ENCODE data around the gene ARSJ.

The ARSJ gene

DNA sequence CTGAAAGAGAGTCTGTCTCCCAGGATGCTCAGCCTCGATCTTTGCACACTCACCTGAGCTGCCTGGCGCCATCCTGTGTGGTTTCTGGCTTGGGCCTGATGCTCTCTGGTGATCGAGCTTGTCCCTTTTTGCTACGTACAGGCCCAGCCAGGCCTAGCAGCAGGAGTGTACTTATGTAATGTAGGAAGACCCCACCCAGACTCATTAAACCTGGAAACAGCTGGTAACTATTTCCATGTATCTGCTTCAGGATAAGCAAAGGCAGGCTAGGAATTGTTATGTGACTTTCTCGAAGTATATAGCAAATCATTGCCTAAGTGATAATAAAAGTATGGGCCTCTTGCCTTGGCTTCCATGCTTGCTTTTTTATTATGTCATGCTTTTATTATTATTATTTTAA lies 18.6 kb upstream of the ARSJ start:
- Histone ChIP-seq H3K9me2 (replicated peaks; ENCODE audit: control insufficient read depth, low read length) (no peaks in the 10 kb centered on the region; the same call in 1 of the 2 replicates), H3K4me3 (ENCODE audit: low read length) (no peak overlapping the region), H3K36me3 (ENCODE audit: control insufficient read depth, low read length) (no peaks in the 10 kb centered on the region), H3K9me3 (ENCODE audit: control insufficient read depth, insufficient read depth, low read length) (no peaks in the 10 kb centered on the region; the same call in 1 of the 2 replicates), H3K79me2 (ENCODE audit: control insufficient read depth, low read length) (no peaks in the 10 kb centered on the region), H3K27me3 (ENCODE audit: control insufficient read depth, low read length) (no peaks in the 10 kb centered on the region), H3K4me2 (ENCODE audit: low read length) (no peak overlapping the region), H3F3A (ENCODE audit: control insufficient read depth, insufficient read depth) (no peaks in the 10 kb centered on the region), H3K4me1 (ENCODE audit: control insufficient read depth, low read length) (no peaks in the 10 kb centered on the region), H4K20me1 (ENCODE audit: control insufficient read depth, insufficient read depth, low read depth, low read length) (no peaks in the 10 kb centered on the region), H3K27ac (ENCODE audit: low read depth, low read length) (no peak overlapping the region)
- TF ChIP-seq, protein P1, sequence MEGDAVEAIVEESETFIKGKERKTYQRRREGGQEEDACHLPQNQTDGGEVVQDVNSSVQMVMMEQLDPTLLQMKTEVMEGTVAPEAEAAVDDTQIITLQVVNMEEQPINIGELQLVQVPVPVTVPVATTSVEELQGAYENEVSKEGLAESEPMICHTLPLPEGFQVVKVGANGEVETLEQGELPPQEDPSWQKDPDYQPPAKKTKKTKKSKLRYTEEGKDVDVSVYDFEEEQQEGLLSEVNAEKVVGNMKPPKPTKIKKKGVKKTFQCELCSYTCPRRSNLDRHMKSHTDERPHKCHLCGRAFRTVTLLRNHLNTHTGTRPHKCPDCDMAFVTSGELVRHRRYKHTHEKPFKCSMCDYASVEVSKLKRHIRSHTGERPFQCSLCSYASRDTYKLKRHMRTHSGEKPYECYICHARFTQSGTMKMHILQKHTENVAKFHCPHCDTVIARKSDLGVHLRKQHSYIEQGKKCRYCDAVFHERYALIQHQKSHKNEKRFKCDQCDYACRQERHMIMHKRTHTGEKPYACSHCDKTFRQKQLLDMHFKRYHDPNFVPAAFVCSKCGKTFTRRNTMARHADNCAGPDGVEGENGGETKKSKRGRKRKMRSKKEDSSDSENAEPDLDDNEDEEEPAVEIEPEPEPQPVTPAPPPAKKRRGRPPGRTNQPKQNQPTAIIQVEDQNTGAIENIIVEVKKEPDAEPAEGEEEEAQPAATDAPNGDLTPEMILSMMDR (IDR thresholded peaks at IDR 0.05; ENCODE audit: low read depth, low read length, poor library complexity, severe bottlenecking), result no peak
- no peak for TF ChIP-seq EZH2phosphoT487 (IDR thresholded peaks at IDR 0.05; ENCODE audit: borderline replicate concordance, low read length)

DNA sequence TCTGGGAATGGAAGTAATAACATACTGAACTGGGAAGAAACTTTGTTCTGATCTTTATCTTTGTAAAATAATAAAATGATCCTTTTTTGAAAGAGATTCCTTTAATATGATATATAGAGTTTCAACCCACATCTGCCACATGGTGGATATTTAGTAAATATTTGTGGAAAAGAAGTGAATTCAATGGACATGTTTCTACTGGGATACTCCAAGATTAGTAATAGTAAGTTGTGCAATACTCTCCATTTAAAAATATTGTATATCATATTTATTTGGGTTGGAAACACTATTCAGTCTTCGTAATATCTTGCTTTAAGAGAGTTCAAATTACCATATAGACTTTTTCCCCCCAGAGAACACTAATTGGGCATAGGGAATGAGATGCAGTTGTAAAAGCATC lies 17.8 kb upstream of the ARSJ start:
- Histone ChIP-seq H3K36me3 (ENCODE audit: control insufficient read depth, low read length) (no peaks in the 10 kb centered on the region), H3K4me3 (ENCODE audit: low read length) (no peak overlapping the region), H4K20me1 (ENCODE audit: control insufficient read depth, insufficient read depth, low read depth, low read length) (no peaks in the 10 kb centered on the region), H3K27me3 (ENCODE audit: control insufficient read depth, low read length) (no peaks in the 10 kb centered on the region), H3K27ac (ENCODE audit: low read depth, low read length) (no peak overlapping the region), H3K9me2 (replicated peaks; ENCODE audit: control insufficient read depth, low read length) (no peaks in the 10 kb centered on the region), H3F3A (ENCODE audit: control insufficient read depth, insufficient read depth) (no peaks in the 10 kb centered on the region), H3K9me3 (ENCODE audit: control insufficient read depth, insufficient read depth, low read length) (no peaks in the 10 kb centered on the region), H3K4me2 (ENCODE audit: low read length) (no peak overlapping the region), H3K4me1 (ENCODE audit: control insufficient read depth, low read length) (no peaks in the 10 kb centered on the region), H3K79me2 (ENCODE audit: control insufficient read depth, low read length) (no peaks in the 10 kb centered on the region)
- TF ChIP-seq, protein P1 (IDR thresholded peaks at IDR 0.05; ENCODE audit: low read depth, low read length, poor library complexity, severe bottlenecking), result no peak
- TF ChIP-seq EZH2phosphoT487 (IDR thresholded peaks at IDR 0.05; ENCODE audit: borderline replicate concordance, low read length), result no peak

DNA sequence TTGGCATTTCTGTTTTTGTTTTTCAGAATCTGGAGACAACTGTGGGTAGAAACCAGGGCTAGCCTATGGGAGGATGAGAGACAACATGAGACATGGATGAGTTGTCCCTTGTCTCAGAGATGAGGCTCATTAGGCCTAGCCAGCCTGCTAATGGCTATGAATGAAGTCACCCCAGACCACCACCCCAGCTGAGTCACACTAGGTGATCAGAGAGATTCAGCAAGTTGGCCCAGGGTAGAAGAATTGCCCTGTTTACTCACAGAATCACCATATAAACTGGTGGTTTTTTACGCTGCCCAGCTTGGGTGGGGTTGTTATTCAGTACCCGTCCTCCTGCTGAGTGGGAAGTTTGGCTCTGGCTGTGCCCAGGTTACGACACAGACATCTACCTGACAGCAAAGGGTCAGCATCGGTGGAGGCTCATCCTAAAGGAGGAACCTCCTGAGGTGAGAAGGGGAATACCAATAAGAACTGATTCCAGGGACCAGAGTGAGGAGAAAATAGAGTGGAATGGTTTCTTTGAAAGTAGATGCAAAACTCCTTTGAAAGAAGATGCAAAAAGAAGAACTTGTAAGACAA lies 17.2 kb upstream of the ARSJ start:
- Histone ChIP-seq H4K20me1 (ENCODE audit: control insufficient read depth, insufficient read depth, low read depth, low read length) (no peaks in the 10 kb centered on the region), H3K9me2 (replicated peaks; ENCODE audit: control insufficient read depth, low read length) (no peaks in the 10 kb centered on the region), H3K4me1 (ENCODE audit: control insufficient read depth, low read length) (no peaks in the 10 kb centered on the region), H3K4me3 (ENCODE audit: low read length) (no peak overlapping the region), H3K27ac (ENCODE audit: low read depth, low read length) (no peak overlapping the region), H3K36me3 (ENCODE audit: control insufficient read depth, low read length) (no peaks in the 10 kb centered on the region), H3K4me2 (ENCODE audit: low read length) (no peak overlapping the region), H3F3A (ENCODE audit: control insufficient read depth, insufficient read depth) (no peaks in the 10 kb centered on the region), H3K9me3 (ENCODE audit: control insufficient read depth, insufficient read depth, low read length) (no peaks in the 10 kb centered on the region), H3K27me3 (ENCODE audit: control insufficient read depth, low read length) (no peaks in the 10 kb centered on the region), H3K79me2 (ENCODE audit: control insufficient read depth, low read length) (no peaks in the 10 kb centered on the region)
- TF ChIP-seq EZH2phosphoT487 (IDR thresholded peaks at IDR 0.05; ENCODE audit: borderline replicate concordance, low read length), result no peak
- TF ChIP-seq, protein P1 (IDR thresholded peaks at IDR 0.05; ENCODE audit: low read depth, low read length, poor library complexity, severe bottlenecking), result no peak

All from DOHH2 (cell line).